ENCODE results near the gene UCHL1. TPM values are rescaled to one million over a fixed set of nuclear protein-coding genes. Genes with fewer than 3 reads are reported as not detected.

UCHL1 gene
- total RNA-seq (under 1 TPM; 0.51 to 0.75 TPM), polyA plus RNA-seq (1 to 10 TPM in 1 of 2 donors, under 1 TPM in 1; 0.65 to 2.6 TPM)

DNA sequence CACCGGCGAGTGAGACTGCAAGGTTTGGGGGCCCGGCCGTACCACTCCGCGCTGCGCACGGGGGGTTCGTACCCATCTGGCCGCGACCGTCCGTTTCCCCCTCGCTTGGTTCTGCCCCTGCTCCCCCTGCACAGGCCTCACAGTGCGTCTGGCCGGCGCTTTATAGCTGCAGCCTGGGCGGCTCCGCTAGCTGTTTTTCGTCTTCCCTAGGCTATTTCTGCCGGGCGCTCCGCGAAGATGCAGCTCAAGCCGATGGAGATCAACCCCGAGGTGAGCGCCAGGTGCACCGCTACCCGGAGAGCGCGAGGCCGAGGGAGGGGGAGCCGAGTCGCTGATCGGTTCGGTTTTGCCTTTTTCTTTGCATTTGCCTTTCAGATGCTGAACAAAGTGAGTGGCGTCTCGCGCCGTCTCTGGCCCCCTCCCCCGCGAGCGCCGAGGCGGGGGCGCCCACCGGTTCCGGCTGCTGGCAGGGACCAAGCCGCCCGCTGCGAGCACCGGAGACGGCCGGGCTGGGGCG, at the start of gene UCHL1:
Gene UCHL1 (plus strand): TSS at position 189 of the 517 bp plus-strand sequence. CDS start 49 bp downstream, at position 238.
- DNase-seq (ENCODE audit: low spot score): no peak
- Histone ChIP-seq H3K4me1 (ENCODE audit: control insufficient read depth in 4 of 4, insufficient read depth in 4 of 4, low read length in 3 of 4) (peaks cover 6 to 16% (median 14%) of the 10 kb centered on the region in 4 donors), H3K27me3 (ENCODE audit: control insufficient read depth in 4 of 4, insufficient read depth in 4 of 4, low read length in 3 of 4) (peaks cover 0 to 12% (median 3%) of the 10 kb centered on the region in 4 donors), H3K27ac (ENCODE audit: low read depth in 1 of 2, low read length in 2 of 2) (no peak within 1 kb of the TSS), H3K36me3 (ENCODE audit: control insufficient read depth in 4 of 4, insufficient read depth in 3 of 4, low read depth in 1 of 4, low read length in 3 of 4) (no peaks in the 10 kb centered on the region), H3K9me3 (ENCODE audit: control insufficient read depth in 4 of 4, low read length in 3 of 4) (no peaks in the 10 kb centered on the region), H3K4me3 (ENCODE audit: low read depth in 1 of 3, low read length in 3 of 3) (peak within 1 kb of the TSS; percentile 22 to 58 (median 37)), H3K9ac (ENCODE audit: low read depth in 1 of 2, low read length in 2 of 2) (no peak within 1 kb of the TSS)
- WGBS: 6% methylated on average over 55 of the region's 55 CpGs
- TF ChIP-seq, protein P1, sequence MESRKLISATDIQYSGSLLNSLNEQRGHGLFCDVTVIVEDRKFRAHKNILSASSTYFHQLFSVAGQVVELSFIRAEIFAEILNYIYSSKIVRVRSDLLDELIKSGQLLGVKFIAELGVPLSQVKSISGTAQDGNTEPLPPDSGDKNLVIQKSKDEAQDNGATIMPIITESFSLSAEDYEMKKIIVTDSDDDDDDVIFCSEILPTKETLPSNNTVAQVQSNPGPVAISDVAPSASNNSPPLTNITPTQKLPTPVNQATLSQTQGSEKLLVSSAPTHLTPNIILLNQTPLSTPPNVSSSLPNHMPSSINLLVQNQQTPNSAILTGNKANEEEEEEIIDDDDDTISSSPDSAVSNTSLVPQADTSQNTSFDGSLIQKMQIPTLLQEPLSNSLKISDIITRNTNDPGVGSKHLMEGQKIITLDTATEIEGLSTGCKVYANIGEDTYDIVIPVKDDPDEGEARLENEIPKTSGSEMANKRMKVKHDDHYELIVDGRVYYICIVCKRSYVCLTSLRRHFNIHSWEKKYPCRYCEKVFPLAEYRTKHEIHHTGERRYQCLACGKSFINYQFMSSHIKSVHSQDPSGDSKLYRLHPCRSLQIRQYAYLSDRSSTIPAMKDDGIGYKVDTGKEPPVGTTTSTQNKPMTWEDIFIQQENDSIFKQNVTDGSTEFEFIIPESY (IDR thresholded peaks at IDR 0.05): no peak

DNA sequence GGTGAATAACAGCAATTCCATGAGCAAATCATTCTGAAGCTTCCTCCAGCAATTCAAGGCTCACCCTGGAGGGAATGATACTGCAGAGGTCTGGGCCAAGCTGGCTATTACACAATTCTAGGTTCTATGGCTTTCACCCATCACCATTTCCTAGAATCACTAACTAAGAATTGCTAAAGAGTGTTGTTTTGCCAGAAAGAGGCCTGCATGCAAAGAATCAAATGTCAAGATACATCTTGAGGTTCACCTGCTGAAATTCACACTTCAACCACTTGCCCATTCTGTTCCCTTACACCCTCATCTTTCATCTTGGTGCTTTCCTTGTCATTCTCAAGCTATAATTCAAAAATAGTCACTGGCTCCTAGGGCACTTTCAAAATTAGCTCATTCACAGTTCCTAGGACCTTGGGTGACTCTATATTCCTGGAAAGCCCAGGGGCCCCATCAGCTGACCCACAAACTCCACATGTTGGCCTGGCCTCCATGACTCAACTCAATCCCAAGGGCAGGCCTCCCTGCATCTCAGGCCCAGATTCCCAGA, 49.4 kb upstream of the UCHL1 start:
- no peaks in the 10 kb centered on the region for H3K9me3 ChIP-seq (ENCODE audit: control insufficient read depth in 4 of 4, low read length in 3 of 4)
- no peak overlapping the region for H3K4me3 ChIP-seq (ENCODE audit: low read depth in 1 of 3, low read length in 3 of 3)
- no peak overlapping the region for H3K9ac ChIP-seq (ENCODE audit: low read depth in 1 of 2, low read length in 2 of 2)
- no peak for DNase-seq (ENCODE audit: low spot score)
- TF ChIP-seq RXRA (IDR thresholded peaks at IDR 0.05) (no peak), HNF4A (conservative IDR thresholded peaks at IDR 0.05) (peak in 1 of 2 donors; percentile 17), RAD21 (IDR thresholded peaks at IDR 0.05) (peak; percentile 17 to 25)
- H3K36me3 ChIP-seq (ENCODE audit: control insufficient read depth in 4 of 4, insufficient read depth in 3 of 4, low read depth in 1 of 4, low read length in 3 of 4): peaks cover 0 to 1% (median 0%) of the 10 kb centered on the region in 4 donors
- no peaks in the 10 kb centered on the region for H3K27me3 ChIP-seq (ENCODE audit: control insufficient read depth in 4 of 4, insufficient read depth in 4 of 4, low read length in 3 of 4)
- H3K27ac ChIP-seq (ENCODE audit: low read depth in 1 of 2, low read length in 2 of 2): no peak overlapping the region
- peaks cover 4 to 29% (median 17%) of the 10 kb centered on the region in 4 donors for H3K4me1 ChIP-seq (ENCODE audit: control insufficient read depth in 4 of 4, insufficient read depth in 4 of 4, low read length in 3 of 4)

DNA sequence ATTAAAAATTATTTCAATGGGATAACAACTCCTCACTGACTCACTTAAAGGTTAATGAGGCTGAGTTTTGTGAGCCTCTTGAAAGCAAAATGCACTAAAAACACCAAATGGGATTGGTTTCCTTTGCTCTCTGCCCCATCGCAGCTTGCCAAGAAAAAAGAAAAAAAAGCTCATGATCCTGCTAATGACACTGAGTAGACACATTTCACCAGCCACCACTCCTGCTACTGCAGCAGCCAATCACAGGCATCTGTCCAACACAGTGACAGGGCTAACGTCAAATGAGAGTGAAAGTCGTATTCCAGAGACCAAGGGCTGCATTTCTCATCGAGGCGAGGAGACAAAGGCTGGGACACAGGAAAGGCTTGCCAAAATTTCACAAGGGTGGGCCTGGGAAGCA, 47.5 kb upstream of the UCHL1 start:
- H3K4me1 ChIP-seq (ENCODE audit: control insufficient read depth in 4 of 4, insufficient read depth in 4 of 4, low read length in 3 of 4): peaks cover 4 to 43% (median 30%) of the 10 kb centered on the region in 4 donors
- no peaks in the 10 kb centered on the region for H3K27me3 ChIP-seq (ENCODE audit: control insufficient read depth in 4 of 4, insufficient read depth in 4 of 4, low read length in 3 of 4)
- no peak overlapping the region for H3K9ac ChIP-seq (ENCODE audit: low read depth in 1 of 2, low read length in 2 of 2)
- peak overlapping the region; percentile 39 to 66 for H3K27ac ChIP-seq (ENCODE audit: low read depth in 1 of 2, low read length in 2 of 2)
- H3K36me3 ChIP-seq (ENCODE audit: control insufficient read depth in 4 of 4, insufficient read depth in 3 of 4, low read depth in 1 of 4, low read length in 3 of 4): peaks cover 0 to 1% (median 0%) of the 10 kb centered on the region in 4 donors
- peak overlapping the region in 1 of 3 donors; percentile 12 for H3K4me3 ChIP-seq (ENCODE audit: low read depth in 1 of 3, low read length in 3 of 3)
- TF ChIP-seq HNF4A (conservative IDR thresholded peaks at IDR 0.05): peak; percentile 47 to 50
- TF ChIP-seq RXRA (IDR thresholded peaks at IDR 0.05): peak in 1 of 2 donors; percentile 18
- peak in 1 of 2 donors; percentile 18 for TF ChIP-seq RAD21 (IDR thresholded peaks at IDR 0.05)
- TF ChIP-seq NR2F2 (IDR thresholded peaks at IDR 0.05): peak; percentile 6
- TF ChIP-seq, protein P2, sequence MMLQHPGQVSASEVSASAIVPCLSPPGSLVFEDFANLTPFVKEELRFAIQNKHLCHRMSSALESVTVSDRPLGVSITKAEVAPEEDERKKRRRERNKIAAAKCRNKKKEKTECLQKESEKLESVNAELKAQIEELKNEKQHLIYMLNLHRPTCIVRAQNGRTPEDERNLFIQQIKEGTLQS (IDR thresholded peaks at IDR 0.05): no peak
- peak; percentile 39 for TF ChIP-seq SP1 (IDR thresholded peaks at IDR 0.05)
- no peak for TF ChIP-seq FOXA1 (IDR thresholded peaks at IDR 0.05)
- no peak for TF ChIP-seq EGR1 (IDR thresholded peaks at IDR 0.05; ENCODE audit: low read depth in 2 of 2)
- TF ChIP-seq YY1 (IDR thresholded peaks at IDR 0.05): no peak
- WGBS: 28% methylated on average over 5 of the region's 5 CpGs
- no peak for DNase-seq (ENCODE audit: low spot score)
- H3K9me3 ChIP-seq (ENCODE audit: control insufficient read depth in 4 of 4, low read length in 3 of 4): no peaks in the 10 kb centered on the region

DNA sequence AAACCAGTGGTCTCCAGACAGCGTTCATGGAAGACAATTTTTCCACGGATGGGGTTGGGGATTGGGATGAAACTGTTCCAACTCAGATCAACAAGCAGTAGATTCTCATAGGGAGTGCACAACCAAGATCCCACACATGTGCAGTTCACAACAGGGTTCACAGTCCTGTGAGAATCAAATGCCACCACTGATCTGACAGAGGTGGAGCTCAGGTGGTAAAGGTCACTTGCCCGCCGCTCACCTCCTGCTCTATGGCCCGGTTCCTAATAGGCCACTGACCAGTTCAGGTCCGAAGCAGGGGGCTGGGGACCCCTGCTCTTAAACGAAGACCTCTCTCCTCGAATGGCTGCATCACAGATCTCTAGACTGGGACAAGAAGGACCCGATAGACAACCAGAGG, 46.8 kb upstream of the UCHL1 start:
- Histone ChIP-seq H3K4me3 (ENCODE audit: low read depth in 1 of 3, low read length in 3 of 3) (no peak overlapping the region), H3K27ac (ENCODE audit: low read depth in 1 of 2, low read length in 2 of 2) (peak overlapping the region; percentile 39 to 66), H3K4me1 (ENCODE audit: control insufficient read depth in 4 of 4, insufficient read depth in 4 of 4, low read length in 3 of 4) (peaks cover 4 to 41% (median 31%) of the 10 kb centered on the region in 4 donors), H3K36me3 (ENCODE audit: control insufficient read depth in 4 of 4, insufficient read depth in 3 of 4, low read depth in 1 of 4, low read length in 3 of 4) (peaks cover 0 to 1% (median 0%) of the 10 kb centered on the region in 4 donors), H3K9me3 (ENCODE audit: control insufficient read depth in 4 of 4, low read length in 3 of 4) (no peaks in the 10 kb centered on the region), H3K9ac (ENCODE audit: low read depth in 1 of 2, low read length in 2 of 2) (no peak overlapping the region), H3K27me3 (ENCODE audit: control insufficient read depth in 4 of 4, insufficient read depth in 4 of 4, low read length in 3 of 4) (no peaks in the 10 kb centered on the region)
- WGBS: 55% methylated on average over 9 of the region's 9 CpGs
- no peak for TF ChIP-seq EGR1 (IDR thresholded peaks at IDR 0.05; ENCODE audit: low read depth in 2 of 2)
- TF ChIP-seq YY1 (IDR thresholded peaks at IDR 0.05): peak; percentile 20
- no peak for TF ChIP-seq JUND (IDR thresholded peaks at IDR 0.05)
- peak; percentile 25 to 30 for TF ChIP-seq RAD21 (IDR thresholded peaks at IDR 0.05)
- TF ChIP-seq RXRA (IDR thresholded peaks at IDR 0.05): peak; percentile 66 to 75
- TF ChIP-seq, protein P2 (IDR thresholded peaks at IDR 0.05): no peak
- no peak for TF ChIP-seq SP1 (IDR thresholded peaks at IDR 0.05)
- no peak for TF ChIP-seq GABPA (IDR thresholded peaks at IDR 0.05 in 1 of 2, conservative IDR thresholded peaks at IDR 0.05 in 1 of 2)
- TF ChIP-seq, protein P1 (IDR thresholded peaks at IDR 0.05): no peak
- peak; percentile 71 to 83 for TF ChIP-seq HNF4A (conservative IDR thresholded peaks at IDR 0.05)
- DNase-seq (ENCODE audit: low spot score): no peak
